Muscle of leg (tissue), 16 donors: ENCODE measurements around the gene MYL12A. TPM values are rescaled to one million over a fixed set of nuclear protein-coding genes. Genes with fewer than 3 reads are reported as not detected.
A peak's percentile ranks its signal among the peaks of the same experiment; 100 is the strongest.
"Not testable (repeated sequence)": the region's sequence is repeated elsewhere in the genome, so short reads cannot be mapped to it uniquely, and the experiment has no call there.

Experiments used
- DNase-seq: peaks from one replicate; pipeline ENCODE4 v3.0.0; 2013
- H3K27ac ChIP-seq: one replicate; pipeline ENCODE4 v1.5.1; 2013; ENCODE audit warnings: mild to moderate bottlenecking, low read length, control low read depth
- H3K27me3 ChIP-seq: one replicate; pipeline ENCODE4 v1.6.1; 2013; ENCODE audit warnings: low read length; ENCODE audit not compliant: control insufficient read depth, insufficient read depth
- H3K36me3 ChIP-seq: one replicate; pipeline ENCODE4 v1.6.1; 2013; ENCODE audit warnings: low read length; ENCODE audit not compliant: control insufficient read depth, insufficient read depth
- H3K4me1 ChIP-seq: one replicate; pipeline ENCODE4 v1.6.1; 2013; ENCODE audit warnings: low read length; ENCODE audit not compliant: control insufficient read depth, insufficient read depth
- H3K4me3 ChIP-seq: one replicate; pipeline ENCODE4 v1.5.1; 2013; ENCODE audit warnings: low read length, control low read depth
- H3K9me3 ChIP-seq: replicated peaks from 2 replicates; pipeline ENCODE4 v1.6.1; 2013; ENCODE audit warnings: low read depth, low read length; ENCODE audit not compliant: control insufficient read depth
- WGBS: methylation state at CpG from one replicate; pipeline ENCODE4 v1.1.5; 2013; ENCODE audit warnings: missing lambda C conversion rate; ENCODE audit not compliant: insufficient coverage; 5-methylcytosine and 5-hydroxymethylcytosine counted together
- long read RNA-seq, 11 donors: transcript quantifications; one replicate each; lab custom pipeline, GENCODE V29; 2026
- polyA plus RNA-seq, 8 donors: library from polyadenylated mRNA; unstranded; fragments of 120-200 nt; gene quantifications; one replicate each; pipeline versions ENCODE4 v1.2.1 to v1.2.3, GENCODE V29; 2013; ENCODE audit warnings: inconsistent platforms in 1 of 8, low replicate concordance in 1 of 8; ENCODE audit not compliant: insufficient read length in 8 of 8, insufficient read depth in 1 of 8
- total RNA-seq: library from RNA; stranded (reverse); fragments of 120-200 nt; gene quantifications from one replicate; pipeline ENCODE4 v1.2.4, GENCODE V29; 2013

The MYL12A gene
- 705 TPM for total RNA-seq
- 100 to 1,000 TPM; 456 to 716 (median 616) TPM for polyA plus RNA-seq
- long read RNA-seq, donor 1, transcript MYL12A-207 (4 exons, 947 nt), result minor isoform, 5 of 178 reads
- long read RNA-seq, donor 1, transcript MYL12A-201 (4 exons, 1,229 nt), result major isoform, 123 of 178 reads
- long read RNA-seq, donor 1, transcript MYL12A-202 (4 exons, 899 nt), result minor isoform, 27 of 178 reads
- long read RNA-seq, donor 1, partial matches to known transcripts, result 16 of 178 reads
- long read RNA-seq, donor 1, other reads (novel, unspliced or antisense), result 0 of 178 reads
- long read RNA-seq, donor 2, transcript MYL12A-201 (4 exons, 1,229 nt), result major isoform, 40 of 45 reads
- long read RNA-seq, donor 2, partial matches to known transcripts, result 0 of 45 reads
- long read RNA-seq, donor 2, other reads (novel, unspliced or antisense), result 0 of 45 reads
- long read RNA-seq, donor 3, transcript MYL12A-201 (4 exons, 1,229 nt), result major isoform, 302 of 388 reads
- long read RNA-seq, donor 3, transcript MYL12A-202 (4 exons, 899 nt), result minor isoform, 30 of 388 reads
- long read RNA-seq, donor 3, transcript MYL12A-212 (1 exons, 738 nt), result minor isoform, 5 of 388 reads
- long read RNA-seq, donor 3, transcript MYL12A-207 (4 exons, 947 nt), result minor isoform, 9 of 388 reads
- long read RNA-seq, donor 3, partial matches to known transcripts, result 38 of 388 reads
- long read RNA-seq, donor 3, other reads (novel, unspliced or antisense), result 0 of 388 reads
- long read RNA-seq, donor 4, transcript MYL12A-202 (4 exons, 899 nt), result minor isoform, 55 of 273 reads
- long read RNA-seq, donor 4, transcript MYL12A-201 (4 exons, 1,229 nt), result major isoform, 171 of 273 reads
- long read RNA-seq, donor 4, partial matches to known transcripts, result 40 of 273 reads
- long read RNA-seq, donor 4, other reads (novel, unspliced or antisense), result 0 of 273 reads
- long read RNA-seq, donor 5, transcript MYL12A-202 (4 exons, 899 nt), result minor isoform, 116 of 771 reads
- long read RNA-seq, donor 5, transcript MYL12A-207 (4 exons, 947 nt), result minor isoform, 20 of 771 reads
- long read RNA-seq, donor 5, transcript MYL12A-208 (2 exons, 565 nt), result minor isoform, 9 of 771 reads
- long read RNA-seq, donor 5, transcript MYL12A-201 (4 exons, 1,229 nt), result major isoform, 531 of 771 reads
- long read RNA-seq, donor 5, partial matches to known transcripts, result 75 of 771 reads
- long read RNA-seq, donor 5, other reads (novel, unspliced or antisense), result 10 of 771 reads
- long read RNA-seq, donor 6, transcript MYL12A-208 (2 exons, 565 nt), result minor isoform, 9 of 815 reads
- long read RNA-seq, donor 6, transcript MYL12A-202 (4 exons, 899 nt), result minor isoform, 169 of 815 reads
- long read RNA-seq, donor 6, transcript MYL12A-201 (4 exons, 1,229 nt), result major isoform, 515 of 815 reads
- long read RNA-seq, donor 6, transcript MYL12A-207 (4 exons, 947 nt), result minor isoform, 14 of 815 reads
- long read RNA-seq, donor 6, partial matches to known transcripts, result 89 of 815 reads
- long read RNA-seq, donor 6, other reads (novel, unspliced or antisense), result 5 of 815 reads
- long read RNA-seq, donor 7, transcript MYL12A-202 (4 exons, 899 nt), result minor isoform, 106 of 507 reads
- long read RNA-seq, donor 7, transcript MYL12A-207 (4 exons, 947 nt), result minor isoform, 11 of 507 reads
- long read RNA-seq, donor 7, transcript MYL12A-212 (1 exons, 738 nt), result minor isoform, 6 of 507 reads
- long read RNA-seq, donor 7, transcript MYL12A-201 (4 exons, 1,229 nt), result major isoform, 323 of 507 reads
- long read RNA-seq, donor 7, partial matches to known transcripts, result 53 of 507 reads
- long read RNA-seq, donor 7, other reads (novel, unspliced or antisense), result 0 of 507 reads
- long read RNA-seq, donor 8, transcript MYL12A-202 (4 exons, 899 nt), result minor isoform, 16 of 486 reads
- long read RNA-seq, donor 8, transcript MYL12A-208 (2 exons, 565 nt), result minor isoform, 5 of 486 reads
- long read RNA-seq, donor 8, transcript MYL12A-201 (4 exons, 1,229 nt), result major isoform, 256 of 486 reads
- long read RNA-seq, donor 8, partial matches to known transcripts, result 202 of 486 reads
- long read RNA-seq, donor 8, other reads (novel, unspliced or antisense), result 0 of 486 reads
- long read RNA-seq, donor 9, transcript MYL12A-202 (4 exons, 899 nt), result minor isoform, 53 of 353 reads
- long read RNA-seq, donor 9, transcript MYL12A-201 (4 exons, 1,229 nt), result major isoform, 231 of 353 reads
- long read RNA-seq, donor 9, transcript MYL12A-208 (2 exons, 565 nt), result minor isoform, 6 of 353 reads
- long read RNA-seq, donor 9, transcript MYL12A-207 (4 exons, 947 nt), result minor isoform, 5 of 353 reads
- long read RNA-seq, donor 9, partial matches to known transcripts, result 53 of 353 reads
- long read RNA-seq, donor 9, other reads (novel, unspliced or antisense), result 0 of 353 reads
- long read RNA-seq, donor 10, transcript MYL12A-207 (4 exons, 947 nt), result minor isoform, 9 of 747 reads
- long read RNA-seq, donor 10, transcript MYL12A-212 (1 exons, 738 nt), result minor isoform, 9 of 747 reads
- long read RNA-seq, donor 10, transcript MYL12A-202 (4 exons, 899 nt), result minor isoform, 179 of 747 reads
- long read RNA-seq, donor 10, transcript MYL12A-201 (4 exons, 1,229 nt), result major isoform, 480 of 747 reads
- long read RNA-seq, donor 10, partial matches to known transcripts, result 57 of 747 reads
- long read RNA-seq, donor 10, other reads (novel, unspliced or antisense), result 0 of 747 reads
- long read RNA-seq, donor 11, transcript MYL12A-202 (4 exons, 899 nt), result minor isoform, 55 of 349 reads
- long read RNA-seq, donor 11, transcript MYL12A-201 (4 exons, 1,229 nt), result major isoform, 246 of 349 reads
- long read RNA-seq, donor 11, partial matches to known transcripts, result 36 of 349 reads
- long read RNA-seq, donor 11, other reads (novel, unspliced or antisense), result 0 of 349 reads

DNA sequence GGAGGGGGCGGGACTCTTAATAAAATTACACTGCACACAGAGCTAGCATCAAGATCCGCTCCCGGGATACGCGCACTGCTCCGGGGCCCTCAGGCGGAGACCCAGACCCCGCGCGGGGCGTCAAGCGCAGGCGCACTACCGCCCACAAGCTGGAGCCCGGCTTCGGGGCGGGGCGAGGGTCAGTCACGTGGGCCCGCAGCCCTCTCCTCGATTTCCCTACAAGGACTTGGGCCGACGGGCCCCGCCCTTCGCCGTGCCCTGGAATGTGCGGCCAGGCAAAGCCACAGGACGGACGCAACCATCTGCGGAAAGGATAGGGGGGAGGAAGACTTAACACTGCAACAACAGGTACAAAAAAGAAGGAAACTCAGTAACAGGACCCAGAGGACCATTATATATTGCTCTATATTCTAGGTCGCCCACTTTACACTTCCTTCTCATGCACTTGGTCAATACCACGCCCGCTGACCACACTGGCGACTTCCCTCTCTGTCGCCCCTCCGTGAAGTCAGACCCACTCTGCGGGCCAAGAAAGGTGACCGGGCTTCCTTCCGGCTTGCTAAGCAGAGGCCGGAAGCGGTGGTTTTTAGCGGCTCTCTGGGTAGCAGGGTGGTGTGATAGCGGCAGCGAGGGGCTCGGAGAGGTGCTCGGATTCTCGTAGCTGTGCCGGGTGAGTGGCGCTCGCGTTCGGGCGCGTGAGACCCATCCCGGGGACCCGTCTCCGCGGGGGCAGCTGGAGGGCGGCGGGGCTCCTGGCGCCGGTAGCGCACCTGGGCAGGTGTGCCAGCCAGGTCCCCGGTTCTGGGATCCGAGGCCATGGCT, at the start of gene MYL12A:
Gene MYL12A (plus strand): TSS at position 562 of the 822 bp plus-strand sequence. CDS start 5,447 bp downstream, outside the sequence.
- WGBS, result under 1% methylated on average over 58 of the region's 65 CpGs
- peaks cover 13% of the 10 kb centered on the region for H3K4me1 ChIP-seq

DNA sequence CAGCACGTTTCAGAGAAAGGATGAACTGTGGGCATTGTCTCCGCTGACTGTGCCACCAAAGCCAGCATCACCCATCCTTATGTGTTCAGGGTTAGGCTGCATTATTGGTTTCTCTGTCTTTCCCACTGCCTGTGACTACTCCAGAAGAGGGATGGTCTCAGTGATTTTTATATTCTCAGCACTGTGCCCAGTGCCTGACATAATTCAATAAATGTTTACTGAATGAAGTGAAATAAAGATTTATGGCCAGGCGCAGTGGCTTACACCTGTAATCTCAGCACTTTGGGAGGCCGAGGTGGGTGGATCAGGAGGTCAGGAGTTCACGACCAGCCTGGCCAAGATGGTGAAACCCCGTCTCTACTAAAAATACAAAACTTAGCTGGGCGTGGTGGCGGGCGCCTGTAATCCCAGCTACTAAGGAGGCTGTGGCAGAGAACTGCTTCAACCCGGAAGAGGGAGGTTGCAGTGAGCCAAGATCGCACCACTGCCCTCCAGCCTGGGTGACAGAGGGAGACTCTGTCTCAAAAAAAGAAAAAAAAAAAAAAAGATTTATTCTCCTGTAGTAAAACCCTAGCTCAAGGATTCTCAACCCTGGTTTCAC, 49.2 kb upstream of the MYL12A start:
- H3K4me1 ChIP-seq, H3K36me3 ChIP-seq, H3K9me3 ChIP-seq, H3K27ac ChIP-seq, H3K27me3 ChIP-seq, DNase-seq, H3K4me3 ChIP-seq: not testable (repeated sequence)
- WGBS, result 82% methylated on average over 2 of the region's 11 CpGs

More for the DNA sequence above, at the start of gene MYL12A:
- Histone ChIP-seq H3K36me3 (peaks cover 10% of the 10 kb centered on the region), H3K27ac (peak within 1 kb of the TSS; percentile 100), H3K4me3 (peak within 1 kb of the TSS; percentile 99), H3K9me3 (no peaks in the 10 kb centered on the region), H3K27me3 (no peaks in the 10 kb centered on the region)
- peak; percentile 99 for DNase-seq

DNA sequence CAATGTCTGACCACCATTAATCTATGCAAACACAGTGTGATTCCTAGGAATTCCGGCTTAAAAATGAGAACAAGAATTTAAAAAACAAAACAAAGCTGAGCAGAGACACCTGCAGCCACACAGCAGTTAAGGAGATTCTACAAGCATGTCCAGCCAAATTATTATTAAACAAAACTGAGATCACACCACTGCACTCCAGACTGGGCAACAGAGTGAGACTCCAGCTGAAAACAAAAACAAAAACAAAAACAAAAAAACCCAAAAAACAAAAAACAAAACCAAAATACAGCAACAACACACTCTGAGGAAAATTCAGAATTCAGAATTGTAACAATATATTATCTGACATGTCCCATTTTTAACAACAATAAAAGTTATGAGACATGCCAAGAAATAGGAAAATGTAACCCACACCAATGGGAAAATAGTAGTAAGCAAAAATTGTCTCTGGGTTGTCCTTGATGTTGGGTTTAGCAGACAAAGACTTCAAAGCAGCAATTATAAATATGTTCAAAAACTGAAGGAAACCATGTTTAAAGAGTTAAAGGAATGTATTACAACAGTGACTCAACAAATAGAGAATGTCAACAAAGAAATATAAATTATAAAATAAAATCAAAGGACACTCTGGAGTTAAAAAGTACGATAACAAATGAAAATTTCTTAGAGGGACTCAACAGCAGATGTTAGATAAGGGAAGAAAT, 47.5 kb upstream of the MYL12A start:
- no peak overlapping the region for H3K27ac ChIP-seq
- no peaks in the 10 kb centered on the region for H3K27me3 ChIP-seq
- no peak for DNase-seq
- H3K4me3 ChIP-seq, result no peak overlapping the region
- WGBS, result 86% methylated on average over 1 of the region's 2 CpGs
- no peaks in the 10 kb centered on the region for H3K36me3 ChIP-seq
- peaks cover 2% of the 10 kb centered on the region for H3K9me3 ChIP-seq
- H3K4me1 ChIP-seq, result peaks cover 1% of the 10 kb centered on the region

DNA sequence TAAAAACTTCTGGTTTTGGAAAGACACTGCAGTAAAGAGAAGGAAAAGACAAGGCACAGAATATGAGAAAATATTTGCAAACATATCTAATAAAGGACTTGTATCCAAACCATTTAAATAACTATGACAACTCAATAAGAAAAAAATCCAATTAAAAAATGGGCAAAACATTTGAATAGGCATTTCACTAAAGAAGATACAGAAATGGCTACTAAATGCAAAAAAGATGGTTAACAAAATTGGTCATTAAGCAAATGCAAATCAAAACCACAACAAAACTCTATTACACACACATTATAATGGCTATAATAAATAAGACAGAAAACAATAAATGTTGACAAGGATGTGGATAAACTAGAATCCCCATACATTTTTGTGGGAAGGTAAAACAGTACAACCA, 42.4 kb upstream of the MYL12A start:
- Histone ChIP-seq H3K36me3 (peaks cover 5% of the 10 kb centered on the region), H3K27me3 (no peaks in the 10 kb centered on the region), H3K4me1 (peaks cover 5% of the 10 kb centered on the region), H3K4me3 (no peak overlapping the region), H3K9me3 (peaks cover 2% of the 10 kb centered on the region), H3K27ac (no peak overlapping the region)
- DNase-seq, result no peak

DNA sequence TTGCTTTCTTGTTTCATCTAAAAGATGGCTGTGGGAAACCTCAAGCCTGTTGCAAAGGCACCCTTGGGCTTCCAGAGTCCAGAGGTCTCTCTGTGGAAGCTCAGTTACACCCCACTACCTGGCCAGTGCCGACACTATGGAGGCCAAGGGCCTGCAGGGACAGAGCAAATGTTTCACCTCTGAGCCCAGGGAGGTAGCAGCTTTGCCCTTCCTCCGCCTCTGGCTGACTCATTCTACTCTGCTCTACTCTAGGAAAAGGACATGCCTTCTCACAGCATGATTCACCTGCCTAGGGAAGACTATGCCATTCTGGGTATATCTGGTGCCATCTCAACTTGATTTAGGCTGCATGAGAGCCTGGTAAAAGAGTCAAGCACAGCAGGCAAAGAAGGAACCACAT, 40.0 kb upstream of the MYL12A start:
- peaks cover 5% of the 10 kb centered on the region for H3K4me1 ChIP-seq
- WGBS, result 60% methylated on average over 1 of the region's 2 CpGs
- H3K9me3 ChIP-seq, result peaks cover 2% of the 10 kb centered on the region
- no peak overlapping the region for H3K27ac ChIP-seq
- H3K36me3 ChIP-seq, result peaks cover 5% of the 10 kb centered on the region
- no peak for DNase-seq
- H3K27me3 ChIP-seq, result no peaks in the 10 kb centered on the region
- no peak overlapping the region for H3K4me3 ChIP-seq

DNA sequence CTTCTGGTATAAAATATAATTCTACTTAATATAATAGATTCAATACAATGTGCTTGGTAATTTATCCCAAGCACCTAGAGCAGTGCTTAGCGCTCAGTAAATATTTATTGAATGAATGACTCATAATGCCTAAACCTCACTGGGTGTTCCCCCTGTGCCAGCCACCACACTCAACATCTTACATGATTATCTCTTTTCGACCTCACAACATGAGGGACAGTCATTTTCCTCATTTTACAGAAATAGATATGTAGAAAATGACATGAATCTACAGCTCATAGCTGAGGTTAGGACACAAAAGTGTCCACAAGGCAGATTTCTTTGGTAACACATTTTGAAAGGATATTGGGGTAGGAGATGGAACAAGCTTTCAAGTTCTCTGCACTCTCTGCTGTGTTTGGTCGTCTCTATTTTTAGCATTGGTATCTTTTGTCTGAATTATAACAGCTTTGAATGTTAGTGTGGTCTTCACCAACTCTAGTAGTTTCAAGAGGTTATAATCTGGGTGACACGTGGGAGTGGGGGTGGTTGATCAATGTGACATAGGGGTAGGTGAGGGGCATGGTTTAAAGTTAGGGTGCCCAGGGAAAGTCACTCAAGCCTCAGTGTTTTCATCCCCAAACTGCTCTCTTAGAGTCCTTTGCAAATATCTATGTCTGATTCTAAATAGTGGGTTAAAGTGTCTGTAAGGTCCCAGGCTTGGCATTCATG, 37.6 kb upstream of the MYL12A start:
- no peak for DNase-seq
- Histone ChIP-seq H3K27ac (no peak overlapping the region), H3K27me3 (no peaks in the 10 kb centered on the region), H3K36me3 (peaks cover 15% of the 10 kb centered on the region), H3K4me1 (peaks cover 14% of the 10 kb centered on the region), H3K9me3 (no peaks in the 10 kb centered on the region), H3K4me3 (no peak overlapping the region)
- WGBS, result no CpG with 5 or more reads among the region's 4 CpGs
